Measurements from ENCODE around the gene CCDC112. TPM values are rescaled to one million over a fixed set of nuclear protein-coding genes. Genes with fewer than 3 reads are reported as not detected.
"Not testable (repeated sequence)": the region's sequence is repeated elsewhere in the genome, so short reads cannot be mapped to it uniquely, and the experiment has no call there.

The CCDC112 gene
- total RNA-seq, 2 experiments from 2014 or later: 2.2 to 4.1 TPM

DNA sequence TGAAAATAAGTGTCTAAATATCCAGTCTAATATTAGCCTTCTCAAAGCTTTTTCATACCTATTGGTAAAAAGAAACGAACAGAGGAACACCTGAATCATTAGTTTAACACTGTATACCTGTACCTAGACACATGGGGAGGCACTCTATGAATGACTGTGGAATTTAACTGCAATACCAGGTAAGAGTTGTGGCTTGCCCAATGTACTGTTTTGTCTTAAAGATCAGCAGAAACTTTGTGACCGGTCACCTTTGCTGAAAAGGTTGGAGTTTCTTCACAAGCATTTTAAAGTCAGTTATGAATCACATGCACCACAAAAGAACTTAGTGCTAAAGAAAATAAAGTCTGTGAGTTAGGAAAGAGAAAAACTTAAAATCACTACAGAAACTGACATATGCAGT, 36.2 kb downstream of the CCDC112 start:
- ATAC-seq (no peak), DNase-seq (no peak)
- no peaks in the 10 kb centered on the region for H3K9me3 Mint-ChIP-seq (ENCODE audit: low read depth)
- CTCF ChIA-PET: interaction anchor here (0.8 to 1.9 kb wide), 5 partner anchors 13 to 162 kb away, joined by 3 to 5 read pairs (median 4); no protein-coding TSS in a partner anchor
- POLR2A ChIA-PET: interaction anchor here (0.7 kb wide), 1 partner anchor 319 kb away, joined by 4 read pairs; no protein-coding TSS in a partner anchor
- peaks cover 17% of the 10 kb centered on the region for H3K36me3 Mint-ChIP-seq (ENCODE audit: low read depth)
- H3K4me1 Mint-ChIP-seq: peaks cover 62% of the 10 kb centered on the region
- intact Hi-C loops (cut with DNase I, micrococcal nuclease): no loop called here
- H3K27ac Mint-ChIP-seq: no peak overlapping the region
- H3K27me3 Mint-ChIP-seq: no peaks in the 10 kb centered on the region
- H3K4me3 Mint-ChIP-seq: no peak overlapping the region

DNA sequence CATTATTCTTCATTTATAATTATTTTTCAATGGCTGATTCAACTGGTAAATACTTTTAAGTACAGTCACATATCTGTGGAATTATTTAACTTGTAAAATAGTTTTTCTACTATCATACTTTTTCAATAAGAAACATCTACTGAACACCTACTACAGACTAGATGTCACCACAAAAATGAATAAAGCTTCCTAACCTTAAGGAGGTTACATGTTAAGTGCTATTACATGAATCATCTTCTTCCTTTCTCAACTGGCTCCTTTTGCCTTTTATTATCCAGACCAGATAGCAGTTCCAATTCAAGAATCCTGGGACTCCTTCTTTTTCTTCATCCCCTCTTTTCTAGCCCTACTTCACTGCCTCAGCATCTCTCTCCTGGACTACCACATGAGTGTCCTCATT, 38.5 kb downstream of the CCDC112 start:
- DNase-seq: no peak
- CTCF ChIA-PET: no interaction called here
- Mint-ChIP-seq H3K36me3 (ENCODE audit: low read depth) (peaks cover 13% of the 10 kb centered on the region), H3K4me1 (peaks cover 67% of the 10 kb centered on the region), H3K9me3 (ENCODE audit: low read depth) (no peaks in the 10 kb centered on the region), H3K27me3 (no peaks in the 10 kb centered on the region), H3K27ac (no peak overlapping the region), H3K4me3 (no peak overlapping the region)
- no peak for ATAC-seq
- POLR2A ChIA-PET: no interaction called here
- intact Hi-C loops (cut with DNase I, micrococcal nuclease): no loop called here

DNA sequence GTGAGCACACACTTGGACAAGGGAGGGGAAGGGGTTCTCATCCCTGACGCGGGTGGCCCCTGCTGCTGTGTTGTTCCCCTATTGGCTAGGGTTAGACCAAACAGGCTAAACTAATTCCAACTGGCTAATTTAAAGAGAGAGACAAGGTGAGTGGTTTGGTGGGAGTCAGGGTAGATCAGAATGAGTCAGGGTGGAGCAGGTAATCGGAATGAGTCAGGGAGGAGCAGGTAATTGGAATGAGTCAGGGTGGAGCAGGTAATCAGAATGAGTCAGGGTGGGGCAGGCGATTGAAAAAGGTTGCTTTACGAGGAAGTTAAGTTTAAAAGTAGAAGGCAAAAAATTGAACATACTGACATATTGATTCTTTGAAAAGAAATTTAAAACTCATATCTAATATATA, 47.1 kb downstream of the CCDC112 start:
- H3K4me3 Mint-ChIP-seq; ATAC-seq; H3K27me3 Mint-ChIP-seq; DNase-seq; H3K9me3 Mint-ChIP-seq (ENCODE audit: low read depth); H3K36me3 Mint-ChIP-seq (ENCODE audit: low read depth); POLR2A ChIA-PET; H3K27ac Mint-ChIP-seq: not testable (repeated sequence)
- intact Hi-C loops (cut with DNase I, micrococcal nuclease): loop anchor here (10.0 kb wide), 3 partner anchors 75 to 1565 kb away; no protein-coding TSS in a partner anchor
- CTCF ChIA-PET: interaction anchor here (6.2 kb wide), 1 partner anchor 152 kb away, joined by 44 read pairs; no protein-coding TSS in a partner anchor
- peaks cover 16% of the 10 kb centered on the region for H3K4me1 Mint-ChIP-seq

DNA sequence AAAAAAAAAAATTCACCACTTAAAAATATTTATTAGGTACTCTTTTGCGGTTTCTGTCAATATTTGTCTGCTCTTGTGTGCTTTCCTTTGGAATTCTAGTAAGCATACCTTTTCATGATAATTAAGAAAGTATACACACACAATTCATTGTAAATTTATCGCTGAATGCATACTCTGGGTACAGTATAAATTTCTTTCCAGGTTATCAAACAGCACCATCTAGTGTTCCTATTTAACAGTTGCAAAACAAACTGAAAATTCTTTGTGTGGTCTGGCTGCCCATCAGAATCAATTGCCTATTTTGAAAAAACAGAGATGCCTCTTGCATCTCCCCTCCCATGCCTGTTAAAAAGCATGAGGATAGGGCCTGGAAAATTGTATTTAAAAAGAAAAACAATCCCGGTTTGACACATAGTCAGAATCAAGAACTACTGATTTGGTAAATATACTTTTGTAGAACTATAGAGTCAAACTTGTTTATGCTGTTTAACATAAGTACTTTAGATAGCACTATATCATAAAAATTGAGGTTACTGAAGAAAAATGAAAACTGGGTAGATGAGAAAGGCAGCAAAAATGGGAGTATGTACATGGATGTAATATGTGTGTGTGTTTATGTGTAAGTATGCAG, 50.0 kb downstream of the CCDC112 start:
- no peak overlapping the region for H3K4me3 Mint-ChIP-seq
- CTCF ChIA-PET: interaction anchor here (0.7 to 6.2 kb wide), 11 partner anchors 8 to 1640 kb away, joined by 3 to 44 read pairs (median 3); partner anchors contain the start of gene PGGT1B

GRCh38 chr5:115243412-115243811, 53.0 kb downstream of the CCDC112 start:
- Mint-ChIP-seq H3K4me1 (peaks cover 10% of the 10 kb centered on the region), H3K4me3 (no peak overlapping the region), H3K27ac (no peak overlapping the region), H3K9me3 (ENCODE audit: low read depth) (no peaks in the 10 kb centered on the region), H3K27me3 (no peaks in the 10 kb centered on the region), H3K36me3 (ENCODE audit: low read depth) (peaks cover 20% of the 10 kb centered on the region)
- DNase-seq (no peak), ATAC-seq (peak; percentile 73)
- CTCF ChIA-PET: interaction anchor here (0.8 to 2.0 kb wide), 5 partner anchors 17 to 148 kb away, joined by 3 to 9 read pairs (median 4); no protein-coding TSS in a partner anchor
- intact Hi-C loops (cut with DNase I, micrococcal nuclease): loop anchor here (10.0 kb wide), 3 partner anchors 69 to 1559 kb away; no protein-coding TSS in a partner anchor
- POLR2A ChIA-PET: interaction anchor here (0.7 kb wide), 1 partner anchor 26 kb away, joined by 5 read pairs; no protein-coding TSS in a partner anchor

More for the DNA sequence above, 50.0 kb downstream of the CCDC112 start:
- DNase-seq (no peak), ATAC-seq (no peak)
- intact Hi-C loops (cut with DNase I, micrococcal nuclease): loop anchor here (1.0 to 10.0 kb wide), 5 partner anchors 72 to 1634 kb away; no protein-coding TSS in a partner anchor
- no peak overlapping the region for H3K27ac Mint-ChIP-seq
- peaks cover 21% of the 10 kb centered on the region for H3K4me1 Mint-ChIP-seq
- POLR2A ChIA-PET: no interaction called here
- H3K9me3 Mint-ChIP-seq (ENCODE audit: low read depth): no peaks in the 10 kb centered on the region
- H3K27me3 Mint-ChIP-seq: no peaks in the 10 kb centered on the region
- H3K36me3 Mint-ChIP-seq (ENCODE audit: low read depth): peaks cover 9% of the 10 kb centered on the region

- Mint-ChIP-seq H3K9me3 (ENCODE audit: low read depth) (no peaks in the 10 kb centered on the region), H3K4me3 (no peak overlapping the region), H3K27me3 (no peaks in the 10 kb centered on the region), H3K36me3 (ENCODE audit: low read depth) (peaks cover 24% of the 10 kb centered on the region), H3K27ac (no peak overlapping the region), H3K4me1 (peaks cover 10% of the 10 kb centered on the region)
- POLR2A ChIA-PET: no interaction called here
- intact Hi-C loops (cut with DNase I, micrococcal nuclease): loop anchor here (10.0 kb wide), 3 partner anchors 67 to 1557 kb away; no protein-coding TSS in a partner anchor
- DNase-seq (no peak), ATAC-seq (no peak)
- CTCF ChIA-PET: interaction anchor here (0.7 to 2.0 kb wide), 8 partner anchors 9 to 146 kb away, joined by 3 to 9 read pairs (median 4); no protein-coding TSS in a partner anchor
Observed at GRCh38 chr5:115241881-115242642, 54.4 kb downstream of the CCDC112 start.

DNA sequence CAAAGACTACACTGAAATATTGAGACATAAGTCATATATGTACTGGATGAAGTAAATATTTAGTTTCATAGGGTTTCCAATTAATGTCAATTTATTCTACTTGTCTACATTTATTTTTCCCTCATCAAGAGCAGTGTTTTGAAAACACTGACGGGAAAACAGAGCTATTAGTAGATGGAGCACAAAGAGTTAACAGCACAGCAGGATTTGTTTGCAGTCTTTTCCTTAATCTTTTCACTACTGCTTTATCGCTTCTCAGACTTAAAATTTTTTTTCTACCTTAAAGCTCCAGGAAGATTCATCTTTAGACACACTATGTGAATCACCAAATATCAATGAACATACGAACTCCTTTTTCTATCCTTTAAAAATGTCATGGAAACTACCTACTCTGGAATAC, 59.4 kb downstream of the CCDC112 start:
- ATAC-seq (no peak), DNase-seq (no peak)
- no peak overlapping the region for H3K27ac Mint-ChIP-seq
- POLR2A ChIA-PET: no interaction called here
- CTCF ChIA-PET: interaction anchor here (1.1 kb wide), 1 partner anchor 23 kb away, joined by 3 read pairs; no protein-coding TSS in a partner anchor
- H3K9me3 Mint-ChIP-seq (ENCODE audit: low read depth): no peaks in the 10 kb centered on the region
- no peaks in the 10 kb centered on the region for H3K27me3 Mint-ChIP-seq
- no peak overlapping the region for H3K4me3 Mint-ChIP-seq
- H3K36me3 Mint-ChIP-seq (ENCODE audit: low read depth): peaks cover 32% of the 10 kb centered on the region
- peaks cover under 1% of the 10 kb centered on the region for H3K4me1 Mint-ChIP-seq
- intact Hi-C loops (cut with DNase I, micrococcal nuclease): no loop called here

- CTCF ChIA-PET: interaction anchor here (1.1 kb wide), 1 partner anchor 23 kb away, joined by 3 read pairs; no protein-coding TSS in a partner anchor
- H3K9me3 Mint-ChIP-seq (ENCODE audit: low read depth): no peaks in the 10 kb centered on the region
- peaks cover 35% of the 10 kb centered on the region for H3K36me3 Mint-ChIP-seq (ENCODE audit: low read depth)
- H3K4me3 Mint-ChIP-seq: no peak overlapping the region
- POLR2A ChIA-PET: no interaction called here
- DNase-seq (no peak), ATAC-seq (no peak)
- no peaks in the 10 kb centered on the region for H3K27me3 Mint-ChIP-seq
- H3K27ac Mint-ChIP-seq: no peak overlapping the region
- intact Hi-C loops (cut with DNase I, micrococcal nuclease): no loop called here
- peaks cover 2% of the 10 kb centered on the region for H3K4me1 Mint-ChIP-seq
Observed at GRCh38 chr5:115236599-115236998, 59.9 kb downstream of the CCDC112 start.

- H3K36me3 Mint-ChIP-seq (ENCODE audit: low read depth): peaks cover 30% of the 10 kb centered on the region
- H3K27ac Mint-ChIP-seq: no peak overlapping the region
- POLR2A ChIA-PET: no interaction called here
- CTCF ChIA-PET: interaction anchor here (1.0 kb wide), 1 partner anchor 134 kb away, joined by 3 read pairs; no protein-coding TSS in a partner anchor
- no peak for DNase-seq
- no peaks in the 10 kb centered on the region for H3K27me3 Mint-ChIP-seq
- intact Hi-C loops (cut with DNase I, micrococcal nuclease): no loop called here
- no peak for ATAC-seq
- no peaks in the 10 kb centered on the region for H3K9me3 Mint-ChIP-seq (ENCODE audit: low read depth)
- no peak overlapping the region for H3K4me3 Mint-ChIP-seq
- peaks cover 2% of the 10 kb centered on the region for H3K4me1 Mint-ChIP-seq
Observed at GRCh38 chr5:115231598-115231997, 64.9 kb downstream of the CCDC112 start.

GRCh38 chr5:115229606-115230005, 66.8 kb downstream of the CCDC112 start:
- intact Hi-C loops (cut with DNase I, micrococcal nuclease): no loop called here
- no peak overlapping the region for H3K27ac Mint-ChIP-seq
- no peaks in the 10 kb centered on the region for H3K9me3 Mint-ChIP-seq (ENCODE audit: low read depth)
- ChIA-PET CTCF (no interaction called here), POLR2A (no interaction called here)
- H3K4me1 Mint-ChIP-seq: peaks cover 2% of the 10 kb centered on the region
- peaks cover 33% of the 10 kb centered on the region for H3K36me3 Mint-ChIP-seq (ENCODE audit: low read depth)
- no peak for ATAC-seq
- H3K4me3 Mint-ChIP-seq: no peak overlapping the region
- no peak for DNase-seq
- no peaks in the 10 kb centered on the region for H3K27me3 Mint-ChIP-seq

DNA sequence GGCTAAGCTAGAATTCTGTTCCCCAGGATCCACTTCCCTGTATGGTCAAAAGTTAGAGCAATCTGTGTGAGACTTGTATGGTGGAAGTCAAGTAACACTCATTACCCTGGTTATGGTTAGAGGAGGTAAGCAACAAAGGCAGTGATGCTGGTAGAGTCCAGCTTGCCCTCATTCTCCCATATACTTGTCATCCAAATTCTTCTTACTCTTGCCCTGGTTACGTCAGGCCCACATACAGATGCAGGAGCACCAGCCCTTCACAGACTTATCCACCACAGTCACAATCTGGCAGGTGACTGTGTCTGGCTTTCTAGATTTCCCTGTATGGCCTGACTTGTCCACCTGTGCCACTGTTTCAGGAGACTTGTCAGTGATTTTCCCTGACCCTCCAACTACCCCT, 69.2 kb downstream of the CCDC112 start:
- Mint-ChIP-seq H3K4me3 (no peak overlapping the region), H3K27me3 (no peaks in the 10 kb centered on the region)
- POLR2A ChIA-PET: no interaction called here

More for the DNA sequence above, 69.2 kb downstream of the CCDC112 start:
- peaks cover 2% of the 10 kb centered on the region for H3K4me1 Mint-ChIP-seq
- ATAC-seq: no peak
- no peak for DNase-seq
- intact Hi-C loops (cut with DNase I, micrococcal nuclease): no loop called here
- no peaks in the 10 kb centered on the region for H3K9me3 Mint-ChIP-seq (ENCODE audit: low read depth)
- CTCF ChIA-PET: interaction anchor here (1.1 to 1.3 kb wide), 2 partner anchors 10 to 23 kb away, joined by 4 to 7 read pairs; no protein-coding TSS in a partner anchor
- peaks cover 34% of the 10 kb centered on the region for H3K36me3 Mint-ChIP-seq (ENCODE audit: low read depth)
- no peak overlapping the region for H3K27ac Mint-ChIP-seq
